ENCODE measurements around the gene VAC14.

VAC14 gene

GRCh38 chr16:70684146-70685060 lies 116.6 kb downstream of the VAC14 start:
- no peaks in the 10 kb centered on the region for H3K36me3 Mint-ChIP-seq (ENCODE audit: low read depth)
- no peaks in the 10 kb centered on the region for H3K4me1 Mint-ChIP-seq (ENCODE audit: low read depth)
- peaks cover 21% of the 10 kb centered on the region for H3K27me3 Mint-ChIP-seq (ENCODE audit: low read depth)
- H3K4me3 Mint-ChIP-seq = no peak overlapping the region
- no peak overlapping the region for H3K27ac Mint-ChIP-seq
- no peak for DNase-seq (ENCODE audit: low spot score)
- no peaks in the 10 kb centered on the region for H3K9me3 Mint-ChIP-seq

GRCh38 chr16:70683146-70683944 lies 117.6 kb downstream of the VAC14 start:
- DNase-seq (ENCODE audit: low spot score) = no peak
- Mint-ChIP-seq H3K27me3 (ENCODE audit: low read depth) (peaks cover 21% of the 10 kb centered on the region), H3K36me3 (ENCODE audit: low read depth) (no peaks in the 10 kb centered on the region), H3K4me3 (no peak overlapping the region), H3K9me3 (no peaks in the 10 kb centered on the region), H3K27ac (no peak overlapping the region), H3K4me1 (ENCODE audit: low read depth) (no peaks in the 10 kb centered on the region)

GRCh38 chr16:70682239-70683145 lies 118.5 kb downstream of the VAC14 start:
- Mint-ChIP-seq H3K36me3 (ENCODE audit: low read depth) (no peaks in the 10 kb centered on the region), H3K27ac (no peak overlapping the region), H3K4me1 (ENCODE audit: low read depth) (no peaks in the 10 kb centered on the region), H3K9me3 (no peaks in the 10 kb centered on the region), H3K27me3 (ENCODE audit: low read depth) (peaks cover 21% of the 10 kb centered on the region), H3K4me3 (no peak overlapping the region)
- no peak for DNase-seq (ENCODE audit: low spot score)

GRCh38 chr16:70681382-70682238 lies 119.3 kb downstream of the VAC14 start:
- Mint-ChIP-seq H3K9me3 (no peaks in the 10 kb centered on the region), H3K4me1 (ENCODE audit: low read depth) (no peaks in the 10 kb centered on the region), H3K4me3 (no peak overlapping the region), H3K27ac (no peak overlapping the region), H3K27me3 (ENCODE audit: low read depth) (peaks cover 14% of the 10 kb centered on the region), H3K36me3 (ENCODE audit: low read depth) (no peaks in the 10 kb centered on the region)
- DNase-seq (ENCODE audit: low spot score) = no peak

DNA sequence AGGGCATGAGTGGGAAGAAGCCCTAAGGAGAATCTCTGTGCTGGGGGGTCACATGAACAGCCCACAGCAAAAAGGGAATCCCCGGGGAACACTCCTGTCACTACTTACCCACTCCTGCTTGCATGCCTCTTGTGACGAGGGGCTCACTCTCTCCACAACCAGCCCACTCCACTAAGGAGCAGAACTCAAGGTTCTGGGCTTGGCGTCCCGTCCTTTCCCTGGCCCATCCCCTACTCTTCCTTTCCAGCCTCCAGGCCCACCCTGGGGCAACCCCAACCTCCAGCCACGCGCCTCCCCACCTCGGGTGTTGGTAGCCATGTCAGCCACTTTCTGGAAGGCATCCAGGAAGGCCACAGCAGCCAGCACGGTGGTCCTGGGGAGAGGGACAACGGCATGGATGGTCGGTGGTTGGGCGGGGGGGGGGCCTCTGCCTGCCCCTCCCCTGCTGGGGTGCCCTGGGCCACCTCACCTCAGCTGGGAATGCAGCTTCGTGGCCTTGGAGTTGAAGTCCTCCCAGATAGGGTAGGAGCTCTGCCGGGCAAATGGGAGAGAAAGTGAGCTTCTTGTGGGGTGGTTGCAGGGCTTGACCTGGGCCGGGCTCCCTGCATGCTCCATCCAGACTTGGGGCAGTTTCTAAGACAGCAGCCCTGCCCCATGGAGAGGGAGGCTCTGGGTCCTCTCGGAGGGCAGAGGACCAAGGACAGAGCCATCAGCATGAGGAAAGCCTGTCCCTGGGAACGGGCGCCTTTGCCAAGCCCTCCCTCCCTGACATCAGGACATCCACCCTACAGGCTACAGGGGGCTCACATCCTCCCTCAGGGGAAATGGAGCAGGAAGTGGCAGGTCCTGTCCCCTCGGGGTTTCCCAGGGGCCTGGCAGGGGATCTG lies 120.2 kb downstream of the VAC14 start:
- Mint-ChIP-seq H3K27ac (no peak overlapping the region), H3K9me3 (no peaks in the 10 kb centered on the region), H3K27me3 (ENCODE audit: low read depth) (peaks cover 10% of the 10 kb centered on the region), H3K4me1 (ENCODE audit: low read depth) (no peaks in the 10 kb centered on the region), H3K36me3 (ENCODE audit: low read depth) (no peaks in the 10 kb centered on the region), H3K4me3 (no peak overlapping the region)
- DNase-seq (ENCODE audit: low spot score) = no peak

GRCh38 chr16:70679671-70680494 lies 121.1 kb downstream of the VAC14 start:
- H3K36me3 Mint-ChIP-seq (ENCODE audit: low read depth) = no peaks in the 10 kb centered on the region
- no peaks in the 10 kb centered on the region for H3K4me1 Mint-ChIP-seq (ENCODE audit: low read depth)
- no peaks in the 10 kb centered on the region for H3K9me3 Mint-ChIP-seq
- no peak for DNase-seq (ENCODE audit: low spot score)
- no peak overlapping the region for H3K4me3 Mint-ChIP-seq
- H3K27me3 Mint-ChIP-seq (ENCODE audit: low read depth) = peaks cover 7% of the 10 kb centered on the region
- H3K27ac Mint-ChIP-seq = no peak overlapping the region

DNA sequence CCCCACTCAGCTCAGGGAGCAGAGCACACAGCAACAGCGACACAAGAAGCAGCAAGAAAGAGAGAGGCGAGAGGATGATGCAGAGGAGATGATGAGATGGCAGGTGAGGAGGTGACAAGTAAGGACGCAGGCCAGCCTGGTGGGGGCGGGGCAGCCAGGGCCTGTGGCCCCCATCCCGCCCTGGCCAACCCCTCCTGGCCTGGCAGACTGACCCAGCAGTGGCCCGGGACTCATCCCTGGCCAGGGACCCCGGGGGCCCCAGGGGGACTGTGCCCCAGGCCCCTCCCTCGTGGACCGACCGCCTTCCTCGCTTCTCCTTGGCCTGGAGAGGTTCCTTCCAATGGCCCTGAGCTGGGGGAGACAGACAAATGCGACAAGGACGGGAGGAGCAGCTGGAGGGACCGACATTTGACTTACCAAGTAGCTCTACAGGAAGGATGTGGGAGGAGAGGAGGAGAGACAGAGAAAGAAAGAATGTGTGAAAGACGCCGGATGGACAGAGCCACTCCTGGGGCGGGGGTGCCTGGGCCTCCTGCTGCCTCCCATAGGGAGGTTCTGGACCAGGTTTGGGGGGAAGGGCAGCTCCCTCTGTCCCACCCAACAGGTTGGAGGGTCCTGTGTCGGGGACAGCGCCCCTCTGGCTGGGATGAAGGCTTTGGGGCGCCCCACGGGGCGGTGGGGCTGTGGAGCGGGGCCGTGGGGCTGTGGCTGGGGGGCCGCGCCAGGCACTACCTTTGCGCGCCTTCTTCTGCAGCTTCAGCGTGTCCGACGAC lies 121.9 kb downstream of the VAC14 start:
- Mint-ChIP-seq H3K9me3 (no peaks in the 10 kb centered on the region), H3K4me1 (ENCODE audit: low read depth) (no peaks in the 10 kb centered on the region), H3K36me3 (ENCODE audit: low read depth) (no peaks in the 10 kb centered on the region), H3K4me3 (no peak overlapping the region), H3K27me3 (ENCODE audit: low read depth) (peaks cover 7% of the 10 kb centered on the region), H3K27ac (no peak overlapping the region)
- DNase-seq (ENCODE audit: low spot score) = no peak

GRCh38 chr16:70678121-70678897 lies 122.6 kb downstream of the VAC14 start:
- Mint-ChIP-seq H3K27me3 (ENCODE audit: low read depth) (no peaks in the 10 kb centered on the region), H3K4me1 (ENCODE audit: low read depth) (no peaks in the 10 kb centered on the region), H3K9me3 (no peaks in the 10 kb centered on the region), H3K36me3 (ENCODE audit: low read depth) (no peaks in the 10 kb centered on the region), H3K4me3 (no peak overlapping the region), H3K27ac (no peak overlapping the region)
- DNase-seq (ENCODE audit: low spot score) = no peak

DNA sequence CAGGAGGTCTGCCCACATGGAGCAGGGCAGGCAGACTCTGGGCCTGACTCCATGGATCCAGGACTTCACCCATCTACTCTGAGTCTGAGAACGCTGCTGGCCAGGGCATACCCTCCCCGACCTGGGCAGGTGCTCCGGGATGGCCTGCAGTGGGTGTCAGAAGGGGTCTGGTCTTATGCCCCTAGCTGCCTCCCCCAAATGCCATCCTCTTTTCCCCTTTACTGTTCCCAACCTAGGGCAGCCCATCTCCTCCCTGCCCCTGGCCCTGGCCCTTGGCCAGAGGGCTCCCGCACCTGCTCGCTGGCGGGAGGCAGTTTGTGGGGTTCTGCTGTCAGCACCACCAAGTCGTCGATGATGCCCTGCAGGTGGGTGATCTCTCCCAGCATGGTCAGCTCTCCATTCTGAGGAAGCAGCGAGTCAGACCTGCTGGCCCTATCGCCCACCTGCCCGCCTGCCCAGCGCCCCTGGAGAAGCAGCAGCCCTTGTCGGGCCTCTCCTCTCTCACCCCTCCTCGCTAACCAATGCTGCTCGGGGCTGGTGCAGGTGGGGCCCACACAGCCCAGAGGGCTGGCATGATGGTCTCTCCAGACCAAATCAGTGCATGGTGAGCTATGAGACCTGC lies 123.3 kb downstream of the VAC14 start:
- DNase-seq (ENCODE audit: low spot score) = no peak
- Mint-ChIP-seq H3K36me3 (ENCODE audit: low read depth) (no peaks in the 10 kb centered on the region), H3K4me1 (ENCODE audit: low read depth) (no peaks in the 10 kb centered on the region), H3K4me3 (no peak overlapping the region), H3K27ac (no peak overlapping the region), H3K9me3 (no peaks in the 10 kb centered on the region), H3K27me3 (ENCODE audit: low read depth) (no peaks in the 10 kb centered on the region)

DNA sequence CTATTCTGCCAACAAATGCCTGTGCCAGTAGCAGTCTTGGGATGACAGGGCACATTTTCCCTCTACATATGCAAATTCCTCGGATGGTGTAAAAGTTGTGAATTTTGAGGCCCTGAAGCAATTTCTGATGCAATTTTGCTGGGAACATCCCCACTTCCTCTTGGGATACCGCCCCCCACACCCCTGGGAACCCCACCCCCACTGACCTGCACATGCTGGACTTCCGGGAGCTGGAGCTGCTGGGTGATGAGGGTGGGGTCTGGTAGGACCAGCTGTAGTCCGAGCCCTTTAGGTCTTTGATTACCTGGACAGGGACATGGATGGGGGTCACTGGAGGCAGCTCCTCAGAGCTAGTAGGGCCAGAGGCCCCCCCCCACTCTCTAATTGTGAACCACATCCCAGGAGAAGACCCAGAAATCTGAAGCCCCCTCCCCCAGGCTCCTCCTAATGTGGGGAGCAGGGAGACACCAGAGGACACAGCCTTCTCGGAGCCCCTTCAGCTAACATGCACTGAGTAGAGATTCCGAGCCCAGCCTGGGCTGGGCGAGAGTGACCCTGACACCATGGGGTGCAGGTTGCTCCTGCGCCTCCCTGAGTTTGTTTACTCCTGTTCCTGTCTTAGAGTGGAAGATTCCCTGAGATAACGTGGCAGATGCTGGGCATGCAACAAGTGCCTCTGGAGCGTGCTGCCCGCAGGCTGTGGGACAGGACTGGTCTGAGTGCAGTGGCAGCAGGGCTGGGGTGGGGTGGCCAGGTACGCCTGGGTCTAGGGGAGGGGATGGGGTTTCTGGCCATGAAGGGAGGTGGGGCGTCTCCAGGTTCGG lies 124.1 kb downstream of the VAC14 start:
- H3K27me3 Mint-ChIP-seq (ENCODE audit: low read depth) = no peaks in the 10 kb centered on the region
- no peaks in the 10 kb centered on the region for H3K9me3 Mint-ChIP-seq
- DNase-seq (ENCODE audit: low spot score) = no peak
- H3K27ac Mint-ChIP-seq = no peak overlapping the region
- H3K4me1 Mint-ChIP-seq (ENCODE audit: low read depth) = no peaks in the 10 kb centered on the region
- no peaks in the 10 kb centered on the region for H3K36me3 Mint-ChIP-seq (ENCODE audit: low read depth)
- no peak overlapping the region for H3K4me3 Mint-ChIP-seq

Measured in T-helper 2 cell treated with Interferon-gamma antibody and Interleukin-4, amounts not matched to agents 5 μg/mL and 100 μg/mL, for 36 hours (primary cell).